ENCODE measurements around the gene RUVBL2.

Gene RUVBL2

DNA sequence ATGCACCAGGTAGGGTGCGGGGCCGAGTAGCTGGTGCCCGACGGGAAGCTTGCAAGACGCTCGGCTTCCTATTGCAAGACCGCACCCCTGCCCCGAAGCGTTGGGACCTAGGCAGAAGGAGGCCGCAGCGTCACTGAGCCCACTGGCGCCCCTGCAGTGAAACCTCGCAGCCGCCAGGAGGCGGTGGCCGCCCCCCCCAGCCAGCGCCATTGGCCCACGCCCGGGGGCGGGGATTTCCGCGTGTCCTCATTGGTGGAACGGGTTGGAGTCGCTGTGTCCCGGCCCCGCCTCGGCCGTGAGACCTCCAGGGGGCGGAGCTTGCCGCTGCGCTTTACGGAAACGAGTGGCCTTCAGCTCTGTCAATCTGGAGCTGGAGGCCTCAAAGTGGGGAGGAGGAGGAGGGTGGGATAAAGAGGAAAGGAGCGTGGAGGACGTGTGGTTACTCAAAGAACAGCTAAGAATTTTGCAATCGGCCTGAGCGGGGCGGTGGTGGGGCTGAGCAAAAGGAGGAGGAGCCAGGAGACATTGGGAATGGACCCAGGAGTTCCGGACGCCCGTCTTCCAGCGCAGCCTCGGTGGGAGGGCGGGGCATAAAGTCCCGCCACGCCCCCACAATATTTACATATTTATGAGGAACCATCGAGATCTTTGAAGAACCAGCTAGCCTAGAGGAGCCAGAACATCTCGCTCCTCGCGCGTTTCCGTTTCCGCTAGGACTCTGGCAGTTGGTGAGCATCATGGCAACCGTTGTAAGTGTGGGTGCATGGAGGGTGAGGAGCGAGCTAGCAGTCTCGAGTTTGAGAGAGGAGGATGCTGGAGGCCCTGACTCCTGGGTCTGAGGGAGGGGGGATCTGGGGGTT is at the start of gene RUVBL2, which contains the start of gene GYS1:
Gene RUVBL2, plus strand, starts transcription at position 713 of the 860 bp plus-strand sequence. Its CDS starts 25 bp downstream, at position 738.
Gene GYS1, minus strand, starts transcription at position 135 of the 860 bp plus-strand sequence. CDS start 197 bp downstream, outside the sequence.
- DNase-seq = peak; percentile 97

DNA sequence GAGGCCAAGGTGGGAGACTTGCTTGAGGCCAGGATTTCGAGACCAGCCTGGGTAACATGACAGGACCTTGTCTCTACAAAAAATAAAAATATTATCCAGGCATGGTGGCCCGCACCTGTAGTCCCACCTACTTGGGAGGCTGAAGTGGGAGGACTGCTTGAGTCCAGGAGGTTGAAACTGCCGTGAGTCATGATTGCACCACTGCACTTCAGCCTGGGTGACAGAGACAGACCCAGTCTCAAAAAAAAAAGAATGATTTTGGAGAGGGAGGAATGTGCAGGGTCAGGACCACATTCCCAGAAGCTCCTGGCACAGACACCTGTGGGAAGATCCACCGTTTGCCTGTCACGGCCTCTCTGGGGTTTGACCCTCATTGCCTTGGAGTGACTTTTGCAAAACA is 48.3 kb upstream of the RUVBL2 start:
- DNase-seq = no peak

DNA sequence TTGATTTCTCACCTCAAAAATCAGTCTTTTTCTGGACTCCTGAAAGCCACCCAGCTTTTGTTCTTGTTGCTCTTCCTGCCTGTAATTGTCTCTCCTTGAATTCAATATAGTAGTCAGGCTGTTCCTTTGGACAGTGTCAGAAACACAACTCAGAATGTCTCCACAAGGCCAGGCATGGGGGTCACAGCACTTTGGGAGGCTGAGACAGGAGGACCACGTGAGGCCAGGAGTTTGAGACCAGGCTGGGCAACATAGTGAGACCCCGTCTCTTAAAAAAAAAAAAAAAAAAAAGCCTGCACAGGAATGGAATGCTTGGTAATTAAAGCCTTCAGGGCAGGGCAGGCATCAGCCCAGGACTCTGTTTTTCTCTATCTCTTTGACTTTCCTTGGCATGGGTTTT is 47.9 kb upstream of the RUVBL2 start:
- DNase-seq = no peak

DNA sequence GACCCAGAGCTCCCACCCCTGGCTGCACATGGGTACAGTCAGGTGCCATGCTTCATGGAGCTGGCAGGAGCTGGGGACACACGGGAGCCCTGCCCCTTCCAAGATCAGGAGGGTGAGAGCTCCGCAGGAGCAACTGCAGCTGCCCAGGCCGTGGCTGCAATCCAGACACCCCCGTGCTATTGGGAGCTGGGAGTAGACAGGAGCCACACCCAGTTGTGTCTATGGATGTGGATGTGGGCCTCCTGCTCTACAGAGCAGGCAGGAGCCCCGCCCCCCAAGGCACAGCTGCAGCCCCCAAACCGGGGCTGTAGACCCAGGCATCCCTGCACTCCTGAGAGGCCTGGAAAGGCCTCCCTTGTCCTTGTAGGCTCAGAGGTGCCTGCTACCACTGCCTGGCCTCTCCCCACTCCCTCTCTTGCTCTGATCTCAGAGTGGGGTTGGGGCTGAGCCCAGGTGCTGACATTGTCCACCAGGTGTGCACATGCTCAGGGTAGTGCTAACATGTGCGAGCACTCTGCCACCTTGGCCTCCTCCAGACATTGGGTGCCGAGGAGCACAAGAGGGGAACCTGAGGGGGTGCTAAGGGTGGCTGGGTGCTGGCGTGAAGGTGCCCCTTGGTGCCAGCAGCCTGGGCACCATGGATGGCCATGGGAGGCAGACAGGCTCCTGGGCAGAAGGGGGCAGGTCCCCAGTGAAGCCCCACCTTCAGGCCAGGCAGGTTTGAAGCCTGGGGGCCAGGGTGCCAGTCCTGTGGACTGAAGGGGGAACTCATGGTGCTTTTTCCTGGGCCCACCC is 47.0 kb upstream of the RUVBL2 start:
- no peak for DNase-seq

DNA sequence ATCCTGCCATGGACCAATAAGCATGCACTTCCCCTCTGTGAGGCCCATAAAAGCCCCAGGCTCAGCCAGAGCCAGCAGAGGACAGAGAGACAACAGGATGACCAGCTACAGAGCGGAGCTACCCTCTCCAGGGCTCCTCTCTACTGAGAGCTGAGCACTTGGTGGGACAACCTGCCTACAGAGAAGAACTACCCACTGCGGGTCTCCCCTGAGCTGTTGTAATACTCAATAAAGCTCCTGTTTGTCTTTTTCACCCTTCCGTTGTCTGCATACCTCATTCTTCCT is 46.5 kb upstream of the RUVBL2 start:
- no peak for DNase-seq

DNA sequence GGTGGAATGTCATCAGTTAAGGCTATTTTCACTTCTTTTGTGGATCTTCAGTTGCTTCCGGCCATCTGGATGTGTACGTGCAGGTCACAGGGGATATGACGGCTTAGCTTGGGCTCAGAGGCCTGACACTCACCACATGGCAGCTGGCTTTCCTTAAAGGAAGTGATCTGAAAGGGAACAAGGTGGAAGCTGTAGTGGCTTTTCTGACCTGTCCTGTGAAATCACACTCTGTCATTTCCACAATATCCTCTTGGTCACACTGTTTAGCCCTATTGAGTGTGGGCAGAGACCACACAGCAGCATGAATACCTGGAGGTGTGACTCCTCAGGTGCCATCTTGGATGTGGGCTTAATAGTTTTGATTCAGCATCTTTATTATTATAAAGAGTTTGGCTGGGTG is 43.5 kb upstream of the RUVBL2 start:
- DNase-seq = no peak

DNA sequence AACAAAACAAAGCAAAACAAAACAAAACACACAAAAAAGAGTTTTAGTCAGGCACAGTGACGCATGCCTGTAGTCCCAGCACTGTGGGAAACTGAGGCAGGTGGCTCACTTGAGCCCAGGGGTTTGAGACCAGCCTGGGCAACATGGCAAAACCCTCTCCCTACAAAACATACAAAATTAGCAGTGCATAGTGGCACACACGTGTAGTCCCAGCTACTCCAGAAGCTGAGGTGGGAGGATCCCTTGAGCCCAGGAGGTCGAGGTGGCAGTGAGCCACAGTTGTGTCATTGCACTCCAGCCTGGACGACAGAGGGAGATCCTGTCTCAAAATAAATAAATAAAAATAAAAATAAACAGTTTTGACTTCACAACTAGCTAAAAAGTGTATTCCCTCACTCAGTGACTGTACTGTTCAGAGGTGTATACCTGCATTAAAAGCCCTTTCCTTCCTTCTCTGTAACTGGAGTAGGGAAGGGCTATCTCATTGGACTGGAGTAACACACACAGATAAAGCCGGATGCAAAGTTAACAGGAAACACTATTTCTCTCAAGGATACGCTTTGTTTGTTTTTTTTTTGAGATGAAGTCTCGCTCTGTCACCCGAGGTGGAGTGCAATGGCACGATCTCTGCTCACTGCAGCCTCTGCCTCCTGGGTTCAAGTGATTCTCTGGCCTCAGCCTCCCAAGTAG is 42.7 kb upstream of the RUVBL2 start:
- no peak for DNase-seq

DNA sequence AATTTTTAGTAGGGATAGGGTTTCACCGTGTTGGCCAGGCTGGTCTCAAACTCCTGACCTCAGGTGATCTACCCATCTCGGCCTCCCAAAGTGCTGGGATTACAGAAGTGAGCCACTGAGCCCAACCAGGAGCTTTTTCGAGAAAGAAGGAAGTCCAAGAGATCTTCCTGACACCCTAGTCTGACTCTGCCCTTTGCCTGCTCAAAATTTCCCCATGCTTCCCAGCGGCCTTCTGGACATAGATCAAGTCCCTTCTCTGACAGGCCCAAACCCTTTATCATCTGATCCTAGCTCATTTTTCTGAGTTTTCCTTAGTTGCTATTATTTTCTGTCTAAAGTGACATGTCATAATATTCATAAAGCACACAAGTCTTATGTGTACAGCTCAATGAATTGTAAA is 40.5 kb upstream of the RUVBL2 start:
- no peak for DNase-seq

DNA sequence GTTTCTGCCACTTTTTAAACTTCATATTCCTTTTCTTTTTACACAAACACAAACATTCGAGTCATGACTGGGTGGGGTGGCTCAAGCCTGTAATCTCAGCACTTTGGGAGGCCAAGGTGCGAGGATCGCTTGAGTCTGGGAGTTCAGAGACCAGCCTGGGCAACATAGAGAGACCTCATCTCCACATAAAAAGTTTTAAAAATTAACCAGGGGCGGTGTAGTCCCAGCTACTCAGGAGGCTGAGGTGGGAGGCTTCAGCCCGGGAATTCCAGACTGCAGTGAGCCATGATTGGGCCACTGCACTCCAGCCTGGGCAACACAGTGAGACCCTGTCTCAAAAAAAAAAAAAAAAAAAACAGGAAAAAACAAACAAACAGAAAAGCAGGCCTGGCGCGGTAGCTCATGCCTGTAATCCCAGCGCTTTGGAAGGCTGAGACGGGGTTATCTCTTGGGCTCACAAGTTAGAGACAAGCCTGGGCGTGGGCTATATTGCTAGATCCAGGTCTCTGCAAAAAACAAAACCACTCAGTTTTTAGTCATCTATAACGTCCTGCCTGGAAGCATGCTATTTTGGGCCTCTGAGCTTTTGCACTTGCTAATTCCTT is 39.6 kb upstream of the RUVBL2 start:
- no peak for DNase-seq

DNA sequence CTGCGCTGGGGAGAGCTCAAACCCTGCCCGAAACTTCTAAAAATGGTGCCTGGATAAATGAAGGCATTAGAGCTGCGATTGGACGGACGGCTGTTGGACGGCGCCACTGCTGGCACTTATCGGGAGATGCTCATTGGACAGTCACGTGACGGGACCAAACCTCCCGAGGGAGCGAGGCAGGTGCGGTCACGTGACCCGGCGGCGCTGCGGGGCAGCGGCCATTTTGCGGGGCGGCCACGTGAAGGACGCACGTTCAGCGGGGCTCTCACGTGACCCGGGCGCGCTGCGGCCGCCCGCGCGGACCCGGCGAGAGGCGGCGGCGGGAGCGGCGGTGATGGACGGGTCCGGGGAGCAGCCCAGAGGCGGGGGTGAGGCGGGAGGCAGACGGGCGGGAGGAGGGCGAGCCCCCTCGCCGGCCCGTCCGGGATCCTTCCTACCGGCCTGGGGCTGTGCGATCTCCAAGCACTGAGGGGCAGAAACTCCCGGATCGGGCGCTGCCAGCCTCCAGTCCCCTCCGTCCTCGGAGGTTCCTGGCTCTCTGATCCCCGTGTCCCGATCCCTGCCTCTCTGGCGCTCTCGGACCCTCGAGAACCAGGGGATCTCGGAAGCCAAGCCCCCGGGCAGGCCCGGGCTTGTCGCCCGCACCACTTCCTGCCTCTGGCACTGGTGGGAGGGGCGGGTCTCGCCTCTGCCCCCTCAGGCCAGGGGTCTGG is 38.9 kb upstream of the RUVBL2 start, which contains the start of gene BAX:
Gene BAX, plus strand, starts transcription at position 281 of the 713 bp plus-strand sequence. Its CDS starts 54 bp downstream, at position 335.
- DNase-seq = peak; percentile 93

DNA sequence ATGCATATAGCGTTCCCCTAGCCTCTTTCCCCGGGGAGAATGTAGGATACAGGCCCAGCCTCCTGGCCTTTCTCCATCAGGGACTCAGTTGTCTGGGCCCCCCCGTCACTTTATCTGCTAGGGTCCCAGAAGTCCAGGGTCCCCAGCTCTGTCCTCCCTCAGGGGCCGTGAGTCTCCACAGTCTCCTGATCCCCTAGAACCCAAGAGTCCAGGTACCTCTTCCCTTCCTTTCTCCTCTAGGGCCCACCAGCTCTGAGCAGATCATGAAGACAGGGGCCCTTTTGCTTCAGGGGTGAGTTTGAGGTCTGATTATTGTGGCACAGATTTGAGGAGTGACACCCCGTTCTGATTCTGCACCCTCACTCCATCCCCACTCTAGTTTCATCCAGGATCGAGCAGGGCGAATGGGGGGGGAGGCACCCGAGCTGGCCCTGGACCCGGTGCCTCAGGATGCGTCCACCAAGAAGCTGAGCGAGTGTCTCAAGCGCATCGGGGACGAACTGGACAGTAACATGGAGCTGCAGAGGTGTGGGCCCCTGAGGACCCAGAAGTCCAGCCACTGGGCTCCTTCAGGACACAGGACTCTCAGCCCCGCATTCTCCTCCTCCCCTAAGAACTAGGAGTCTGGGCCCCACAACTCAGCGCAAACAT is 38.3 kb upstream of the RUVBL2 start:
- DNase-seq = no peak

DNA sequence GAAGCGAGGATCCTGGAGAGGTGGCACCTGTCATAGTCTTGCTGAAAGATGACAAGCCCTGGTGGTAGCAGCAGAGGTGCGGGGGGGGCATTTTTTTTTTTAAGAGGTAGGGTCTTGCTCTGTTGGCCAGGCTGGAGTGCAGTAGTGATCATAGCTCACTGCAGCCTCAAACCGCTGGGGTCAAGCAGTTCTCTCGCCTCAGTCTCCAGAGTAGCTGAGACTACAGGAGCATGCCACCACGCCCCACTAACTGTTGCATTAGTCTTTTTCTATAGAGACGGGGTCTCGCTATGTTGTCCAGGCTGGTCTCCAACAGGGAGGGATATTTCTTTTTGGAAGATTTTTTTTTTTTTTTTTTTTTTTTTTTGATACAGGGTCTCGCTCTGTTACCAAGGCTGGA is 35.7 kb upstream of the RUVBL2 start:
- DNase-seq = no peak

DNA sequence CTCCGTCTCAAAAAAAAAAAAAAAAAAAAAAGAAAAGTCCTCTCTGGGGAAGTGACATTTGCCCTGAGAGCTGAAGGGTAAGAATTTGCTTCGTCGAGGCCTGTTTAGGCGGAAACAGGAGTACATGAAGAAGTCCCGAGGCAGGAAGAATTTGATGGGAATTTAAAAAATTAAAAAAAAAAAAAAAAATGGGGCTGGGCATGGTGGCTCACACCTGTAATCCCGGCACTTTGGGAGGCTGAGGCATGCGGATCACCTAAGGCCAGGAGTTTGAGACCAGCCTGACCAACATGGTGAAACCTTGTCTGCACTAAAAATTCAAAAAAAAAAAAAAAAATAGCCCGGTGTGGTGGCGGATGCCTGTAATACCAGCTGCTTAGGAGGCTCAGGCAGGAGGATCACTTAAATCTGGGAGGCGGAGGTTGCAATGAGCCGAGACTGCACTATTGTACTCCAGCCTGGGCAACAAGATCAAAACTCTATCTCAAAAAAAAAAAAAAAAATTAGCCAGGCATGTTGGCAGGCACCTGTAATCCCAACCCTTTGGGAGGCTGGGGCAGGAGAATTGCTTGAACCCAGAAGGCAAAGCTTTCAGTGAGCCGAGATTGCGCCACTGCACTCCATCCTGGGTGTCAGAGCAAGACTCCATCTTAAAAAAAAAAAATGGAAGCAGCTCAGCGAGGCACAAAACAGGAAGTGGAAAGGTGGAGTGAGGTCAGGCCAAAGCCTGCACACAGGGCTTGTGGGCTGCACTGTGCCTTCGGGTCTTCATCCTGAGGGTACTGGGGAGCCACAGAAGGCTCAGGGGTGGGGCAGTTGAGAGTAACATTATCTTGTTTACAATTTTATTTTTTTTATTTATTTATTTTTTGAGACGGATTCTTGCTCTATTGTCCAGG is 34.1 kb upstream of the RUVBL2 start:
- DNase-seq = no peak

DNA sequence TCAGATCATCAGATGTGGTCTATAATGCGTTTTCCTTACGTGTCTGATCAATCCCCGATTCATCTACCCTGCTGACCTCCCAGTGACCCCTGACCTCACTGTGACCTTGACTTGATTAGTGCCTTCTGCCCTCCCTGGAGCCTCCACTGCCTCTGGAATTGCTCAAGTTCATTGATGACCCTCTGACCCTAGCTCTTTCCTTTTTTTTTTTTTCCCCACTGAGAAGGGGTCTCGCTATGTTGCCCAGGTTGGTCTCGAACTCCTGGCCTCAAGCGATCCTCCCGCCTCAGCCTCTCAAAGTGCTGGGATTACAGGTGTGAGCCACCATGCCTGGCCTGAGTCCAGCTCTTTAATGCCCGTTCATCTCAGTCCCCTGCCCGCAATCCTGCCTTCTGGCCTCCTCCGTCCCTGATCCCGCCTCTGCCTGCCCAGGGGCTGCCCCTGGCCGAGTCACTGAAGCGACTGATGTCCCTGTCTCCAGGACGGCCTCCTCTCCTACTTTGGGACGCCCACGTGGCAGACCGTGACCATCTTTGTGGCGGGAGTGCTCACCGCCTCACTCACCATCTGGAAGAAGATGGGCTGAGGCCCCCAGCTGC is 32.5 kb upstream of the RUVBL2 start:
- no peak for DNase-seq

DNA sequence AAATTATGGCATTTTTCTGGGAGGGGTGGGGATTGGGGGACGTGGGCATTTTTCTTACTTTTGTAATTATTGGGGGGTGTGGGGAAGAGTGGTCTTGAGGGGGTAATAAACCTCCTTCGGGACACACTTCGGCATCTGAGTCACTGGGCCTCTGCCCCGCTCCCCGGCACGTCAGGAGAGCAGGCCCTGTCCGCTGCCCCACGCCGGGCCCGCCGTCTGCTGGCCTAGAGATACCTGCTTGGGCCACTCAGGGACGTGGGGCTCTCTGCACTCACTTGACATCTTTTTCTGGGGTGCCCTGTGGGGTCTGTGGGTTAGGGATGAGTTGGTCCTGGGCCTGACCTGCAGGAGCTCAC is 32.0 kb upstream of the RUVBL2 start:
- no peak for DNase-seq

DNA sequence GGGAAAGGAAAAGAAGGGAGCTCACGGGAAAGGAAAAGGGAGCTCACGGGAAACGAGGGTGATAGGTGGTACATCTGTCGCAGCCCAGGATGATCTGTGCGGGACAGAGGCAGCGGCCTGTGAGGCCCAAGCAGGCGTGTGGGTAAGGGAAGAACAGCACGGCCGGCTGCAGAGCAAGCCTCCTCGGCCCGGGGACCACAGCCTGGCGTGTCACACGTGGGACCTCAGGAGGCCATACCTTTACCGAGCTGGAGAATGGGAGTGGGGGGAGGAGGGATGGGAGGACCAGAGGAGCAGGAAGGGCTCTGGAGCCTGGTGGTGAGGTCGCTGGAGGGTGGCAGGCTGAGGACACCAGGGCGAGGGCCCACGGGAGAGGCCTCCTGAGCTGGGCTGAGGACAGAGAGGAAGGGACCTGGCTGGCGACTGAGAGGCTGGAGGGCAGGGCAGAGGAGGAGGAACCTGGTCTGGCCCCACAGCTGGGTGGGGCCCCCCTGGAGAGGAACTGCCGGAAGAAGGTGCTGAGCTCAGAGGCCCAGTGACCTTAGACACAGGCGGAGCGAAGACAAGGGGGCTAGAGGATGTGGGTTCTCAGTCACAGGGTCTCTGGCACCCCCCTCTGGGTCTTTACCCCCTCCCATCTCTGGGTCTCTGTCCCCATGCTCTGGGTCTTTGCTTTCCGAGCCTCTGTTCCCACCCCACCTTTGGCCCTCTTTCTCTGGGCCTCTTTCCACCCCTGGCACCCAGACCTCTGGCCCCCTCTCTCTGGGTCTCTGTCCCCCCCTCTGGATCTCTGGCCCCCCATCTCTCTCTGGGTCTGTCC is 31.4 kb upstream of the RUVBL2 start:
- DNase-seq = no peak

DNA sequence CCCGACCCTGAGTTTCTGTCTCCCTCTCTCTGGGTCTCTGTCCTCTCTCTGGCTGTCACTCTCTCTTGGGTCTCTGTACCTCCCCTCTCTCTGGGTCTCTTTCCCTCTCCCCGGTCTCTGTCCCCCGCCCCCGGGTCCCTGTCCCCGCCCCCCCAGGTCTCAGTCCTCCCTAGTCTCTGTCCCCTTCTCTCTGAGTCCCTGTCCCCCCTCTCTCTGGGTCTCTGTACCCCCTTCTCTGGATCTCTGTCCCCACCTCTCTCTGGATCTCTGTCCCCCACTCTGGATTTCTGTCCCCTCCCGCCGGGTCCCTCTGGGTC is 30.9 kb upstream of the RUVBL2 start:
- DNase-seq = no peak

DNA sequence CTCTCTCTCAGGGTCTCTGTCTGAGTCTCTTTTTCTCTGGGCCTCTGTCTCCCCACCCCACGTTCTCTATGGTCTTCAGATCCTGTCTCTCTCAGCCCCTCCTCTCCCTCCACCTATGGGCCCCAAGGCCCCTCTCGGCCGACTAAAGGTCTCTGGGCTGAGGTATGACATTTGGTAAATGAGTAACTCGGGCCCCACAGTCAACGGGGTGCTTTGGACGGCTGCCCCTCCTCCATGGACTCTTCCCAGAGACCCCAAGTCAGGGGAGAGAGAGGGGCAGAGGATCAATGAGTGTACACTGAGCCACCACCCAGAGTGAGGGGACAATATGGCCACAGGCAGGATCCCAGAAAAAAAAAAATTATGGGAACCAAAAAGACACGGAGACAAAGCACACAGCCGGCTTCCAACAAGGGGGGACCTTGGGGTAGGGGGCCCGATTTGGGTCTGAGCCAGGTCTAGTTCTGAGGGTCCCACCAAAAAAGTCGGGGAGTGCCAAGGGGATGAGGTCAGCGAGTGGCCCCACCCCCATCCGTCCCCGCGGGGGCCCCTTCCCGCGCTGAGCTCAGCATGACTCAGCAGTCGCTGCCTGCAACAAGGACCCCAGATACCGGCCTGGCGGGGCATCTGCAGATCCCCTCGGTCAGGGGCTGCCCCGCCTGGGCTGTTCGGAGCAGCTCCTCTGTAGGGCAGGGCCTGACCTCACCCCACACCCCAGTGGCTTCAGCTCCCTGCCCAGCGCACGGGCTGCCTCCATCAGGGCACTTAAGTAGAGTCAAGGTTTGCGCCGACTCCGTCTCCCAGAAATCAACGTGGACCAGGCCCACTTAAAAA is 30.1 kb upstream of the RUVBL2 start:
- DNase-seq = peak; percentile 60
